HL-60 (cell line): ENCODE data around the gene MGAT4B.

Experiments used
- GABPA ChIP-seq: IDR thresholded peaks from 2 replicates; pipeline ENCODE4 v1.6.1; 2012; ENCODE audit warnings: low read depth
- POLR2AphosphoS5 ChIP-seq: IDR thresholded peaks from 2 replicates; pipeline ENCODE4 v1.6.1; 2012; ENCODE audit warnings: low read depth
- SPI1 ChIP-seq: IDR thresholded peaks from 2 replicates; pipeline ENCODE4 v1.6.1; 2012; ENCODE audit warnings: low read depth, mild to moderate bottlenecking, borderline replicate concordance
- TF ChIP-seq, protein P1 (sequence below): IDR thresholded peaks from one replicate; pipeline ENCODE4 v1.5.1; 2011; ENCODE audit warnings: low read length, control low read depth, inconsistent platforms; ENCODE audit not compliant: insufficient read depth
- TF ChIP-seq, protein P2 (sequence below): IDR thresholded peaks from 2 replicates; pipeline ENCODE4 v1.6.1; 2012; ENCODE audit warnings: low read depth; ENCODE audit not compliant: insufficient replicate concordance

DNA sequence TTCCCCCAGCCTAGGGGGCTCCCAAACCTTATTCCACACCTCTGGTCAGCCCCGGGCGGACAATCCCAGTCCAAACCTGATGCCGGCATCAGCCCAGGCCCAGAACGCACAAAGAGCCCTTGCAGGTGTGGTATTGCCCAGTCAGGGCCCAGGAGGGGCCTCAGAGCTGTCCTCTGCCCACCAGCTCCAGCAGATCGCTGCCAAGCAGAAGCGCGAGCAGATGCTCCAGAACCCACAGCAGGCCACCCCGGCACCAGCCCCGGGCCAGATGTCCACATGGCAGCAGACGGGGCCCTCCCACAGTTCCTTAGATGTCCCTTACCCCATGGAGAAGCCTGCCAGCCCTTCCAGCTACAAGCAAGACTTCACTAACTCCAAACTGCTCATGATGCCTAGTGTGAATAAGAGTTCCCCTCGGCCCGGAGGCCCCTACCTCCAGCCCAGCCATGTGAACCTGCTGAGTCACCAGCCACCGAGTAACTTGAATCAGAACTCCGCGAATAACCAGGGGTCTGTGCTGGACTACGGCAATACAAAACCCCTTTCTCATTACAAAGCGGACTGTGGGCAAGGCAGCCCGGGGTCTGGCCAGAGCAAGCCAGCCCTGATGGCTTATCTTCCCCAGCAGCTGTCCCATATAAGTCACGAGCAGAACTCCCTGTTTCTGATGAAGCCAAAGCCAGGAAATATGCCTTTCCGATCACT, 40.5 kb downstream of the MGAT4B start:
- TF ChIP-seq, protein P1, sequence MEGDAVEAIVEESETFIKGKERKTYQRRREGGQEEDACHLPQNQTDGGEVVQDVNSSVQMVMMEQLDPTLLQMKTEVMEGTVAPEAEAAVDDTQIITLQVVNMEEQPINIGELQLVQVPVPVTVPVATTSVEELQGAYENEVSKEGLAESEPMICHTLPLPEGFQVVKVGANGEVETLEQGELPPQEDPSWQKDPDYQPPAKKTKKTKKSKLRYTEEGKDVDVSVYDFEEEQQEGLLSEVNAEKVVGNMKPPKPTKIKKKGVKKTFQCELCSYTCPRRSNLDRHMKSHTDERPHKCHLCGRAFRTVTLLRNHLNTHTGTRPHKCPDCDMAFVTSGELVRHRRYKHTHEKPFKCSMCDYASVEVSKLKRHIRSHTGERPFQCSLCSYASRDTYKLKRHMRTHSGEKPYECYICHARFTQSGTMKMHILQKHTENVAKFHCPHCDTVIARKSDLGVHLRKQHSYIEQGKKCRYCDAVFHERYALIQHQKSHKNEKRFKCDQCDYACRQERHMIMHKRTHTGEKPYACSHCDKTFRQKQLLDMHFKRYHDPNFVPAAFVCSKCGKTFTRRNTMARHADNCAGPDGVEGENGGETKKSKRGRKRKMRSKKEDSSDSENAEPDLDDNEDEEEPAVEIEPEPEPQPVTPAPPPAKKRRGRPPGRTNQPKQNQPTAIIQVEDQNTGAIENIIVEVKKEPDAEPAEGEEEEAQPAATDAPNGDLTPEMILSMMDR = no peak
- TF ChIP-seq POLR2AphosphoS5 = no peak
- TF ChIP-seq, protein P2, sequence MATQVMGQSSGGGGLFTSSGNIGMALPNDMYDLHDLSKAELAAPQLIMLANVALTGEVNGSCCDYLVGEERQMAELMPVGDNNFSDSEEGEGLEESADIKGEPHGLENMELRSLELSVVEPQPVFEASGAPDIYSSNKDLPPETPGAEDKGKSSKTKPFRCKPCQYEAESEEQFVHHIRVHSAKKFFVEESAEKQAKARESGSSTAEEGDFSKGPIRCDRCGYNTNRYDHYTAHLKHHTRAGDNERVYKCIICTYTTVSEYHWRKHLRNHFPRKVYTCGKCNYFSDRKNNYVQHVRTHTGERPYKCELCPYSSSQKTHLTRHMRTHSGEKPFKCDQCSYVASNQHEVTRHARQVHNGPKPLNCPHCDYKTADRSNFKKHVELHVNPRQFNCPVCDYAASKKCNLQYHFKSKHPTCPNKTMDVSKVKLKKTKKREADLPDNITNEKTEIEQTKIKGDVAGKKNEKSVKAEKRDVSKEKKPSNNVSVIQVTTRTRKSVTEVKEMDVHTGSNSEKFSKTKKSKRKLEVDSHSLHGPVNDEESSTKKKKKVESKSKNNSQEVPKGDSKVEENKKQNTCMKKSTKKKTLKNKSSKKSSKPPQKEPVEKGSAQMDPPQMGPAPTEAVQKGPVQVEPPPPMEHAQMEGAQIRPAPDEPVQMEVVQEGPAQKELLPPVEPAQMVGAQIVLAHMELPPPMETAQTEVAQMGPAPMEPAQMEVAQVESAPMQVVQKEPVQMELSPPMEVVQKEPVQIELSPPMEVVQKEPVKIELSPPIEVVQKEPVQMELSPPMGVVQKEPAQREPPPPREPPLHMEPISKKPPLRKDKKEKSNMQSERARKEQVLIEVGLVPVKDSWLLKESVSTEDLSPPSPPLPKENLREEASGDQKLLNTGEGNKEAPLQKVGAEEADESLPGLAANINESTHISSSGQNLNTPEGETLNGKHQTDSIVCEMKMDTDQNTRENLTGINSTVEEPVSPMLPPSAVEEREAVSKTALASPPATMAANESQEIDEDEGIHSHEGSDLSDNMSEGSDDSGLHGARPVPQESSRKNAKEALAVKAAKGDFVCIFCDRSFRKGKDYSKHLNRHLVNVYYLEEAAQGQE = no peak
- TF ChIP-seq GABPA = no peak
- TF ChIP-seq SPI1 = no peak
